ENCODE data around the gene GNB3.

Gene GNB3

GRCh38 chr12:6824085-6824775 lies 16.5 kb upstream of the GNB3 start:
- no peak for DNase-seq

GRCh38 chr12:6824901-6825381 lies 15.8 kb upstream of the GNB3 start:
- no peak for DNase-seq

- peak; percentile 92 for DNase-seq
Observed at GRCh38 chr12:6825398-6826124, 15.2 kb upstream of the GNB3 start.

GRCh38 chr12:6826125-6826733 lies 14.5 kb upstream of the GNB3 start:
- DNase-seq, result no peak

GRCh38 chr12:6826734-6827436 lies 13.8 kb upstream of the GNB3 start:
- no peak for DNase-seq

GRCh38 chr12:6827437-6827911 lies 13.3 kb upstream of the GNB3 start:
- DNase-seq, result peak; percentile 75 to 76

- DNase-seq, result peak; percentile 40 to 56
Observed at GRCh38 chr12:6827982-6828780, 12.5 kb upstream of the GNB3 start, which contains the start of gene P3H3. P3H3 (plus strand) TSS chr12:6828407; CDS start chr12:6828441, 34 bp downstream.

- DNase-seq, result peak; percentile 59 to 61
Observed at GRCh38 chr12:6828781-6829535, 11.8 kb upstream of the GNB3 start.

- DNase-seq, result peak in 1 of 2 experiments; percentile 38
Observed at GRCh38 chr12:6829536-6830220, 11.0 kb upstream of the GNB3 start.

- DNase-seq, result no peak
Observed at GRCh38 chr12:6830286-6830890, 10.3 kb upstream of the GNB3 start.

GRCh38 chr12:6830999-6831398 lies 9.7 kb upstream of the GNB3 start:
- DNase-seq, result no peak

GRCh38 chr12:6831450-6831995 lies 9.2 kb upstream of the GNB3 start:
- DNase-seq, result no peak

- no peak for DNase-seq
Observed at GRCh38 chr12:6832125-6832524, 8.6 kb upstream of the GNB3 start.

- no peak for DNase-seq
Observed at GRCh38 chr12:6833189-6833890, 7.4 kb upstream of the GNB3 start.

- no peak for DNase-seq
Observed at GRCh38 chr12:6834254-6834653, 6.5 kb upstream of the GNB3 start.

- no peak for DNase-seq
Observed at GRCh38 chr12:6834873-6835272, 5.9 kb upstream of the GNB3 start.

- DNase-seq, result no peak
Observed at GRCh38 chr12:6836851-6837250, 3.9 kb upstream of the GNB3 start.

GRCh38 chr12:6837370-6838060 lies 3.2 kb upstream of the GNB3 start:
- DNase-seq, result no peak

- no peak for DNase-seq
Observed at GRCh38 chr12:6838854-6839253, 1.9 kb upstream of the GNB3 start.

Measured in activated T-cell treated with anti-CD3 and anti-CD28 coated beads, Interleukin-2, amount 50 U/mL, for 48 hours (primary cell).